Measurements from ENCODE around the gene FNDC3B. TPM values are rescaled to one million over a fixed set of nuclear protein-coding genes. Genes with fewer than 3 reads are reported as not detected.
A peak's percentile ranks its signal among the peaks of the same experiment; 100 is the strongest.

Gene FNDC3B
- total RNA-seq, 2 donors from 2014 or later: 57.6 to 69.3 TPM

DNA sequence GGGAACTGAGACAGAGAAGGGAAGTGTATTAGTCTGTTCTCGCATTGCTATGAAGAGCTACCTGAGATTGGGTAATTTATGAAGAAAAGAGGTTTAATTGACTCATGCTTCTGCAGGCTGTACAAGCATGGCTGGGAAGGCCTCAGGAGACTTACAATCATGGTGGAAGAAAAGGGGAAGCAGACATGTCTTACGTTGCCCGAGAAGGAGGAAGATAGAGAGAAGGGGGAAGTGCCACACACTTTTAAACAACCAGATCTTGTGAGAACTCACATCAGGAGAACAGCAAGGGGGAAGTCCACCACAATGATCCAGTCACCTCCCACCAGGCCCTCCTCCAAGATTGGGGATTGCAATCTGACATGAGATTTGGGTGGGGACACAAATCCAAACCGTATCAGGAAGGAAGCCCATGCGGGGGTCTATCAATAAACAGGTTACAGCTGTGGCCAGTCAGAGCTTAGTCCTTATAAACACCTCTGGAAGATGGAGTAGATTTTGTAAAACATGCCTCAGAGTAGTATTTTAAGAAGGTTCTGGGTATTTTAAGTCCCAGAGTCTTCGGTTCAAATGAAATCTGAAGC, 254.9 kb downstream of the FNDC3B start:
- TF ChIP-seq, protein P1, sequence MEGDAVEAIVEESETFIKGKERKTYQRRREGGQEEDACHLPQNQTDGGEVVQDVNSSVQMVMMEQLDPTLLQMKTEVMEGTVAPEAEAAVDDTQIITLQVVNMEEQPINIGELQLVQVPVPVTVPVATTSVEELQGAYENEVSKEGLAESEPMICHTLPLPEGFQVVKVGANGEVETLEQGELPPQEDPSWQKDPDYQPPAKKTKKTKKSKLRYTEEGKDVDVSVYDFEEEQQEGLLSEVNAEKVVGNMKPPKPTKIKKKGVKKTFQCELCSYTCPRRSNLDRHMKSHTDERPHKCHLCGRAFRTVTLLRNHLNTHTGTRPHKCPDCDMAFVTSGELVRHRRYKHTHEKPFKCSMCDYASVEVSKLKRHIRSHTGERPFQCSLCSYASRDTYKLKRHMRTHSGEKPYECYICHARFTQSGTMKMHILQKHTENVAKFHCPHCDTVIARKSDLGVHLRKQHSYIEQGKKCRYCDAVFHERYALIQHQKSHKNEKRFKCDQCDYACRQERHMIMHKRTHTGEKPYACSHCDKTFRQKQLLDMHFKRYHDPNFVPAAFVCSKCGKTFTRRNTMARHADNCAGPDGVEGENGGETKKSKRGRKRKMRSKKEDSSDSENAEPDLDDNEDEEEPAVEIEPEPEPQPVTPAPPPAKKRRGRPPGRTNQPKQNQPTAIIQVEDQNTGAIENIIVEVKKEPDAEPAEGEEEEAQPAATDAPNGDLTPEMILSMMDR (IDR thresholded peaks at IDR 0.05): no peak
- Histone ChIP-seq H3K27ac (peak overlapping the region in 1 of 2 donors; percentile 82), H3K9me3 (no peaks in the 10 kb centered on the region), H3K4me1 (peaks cover 0 to 50% of the 10 kb centered on the region in 2 donors), H3K36me3 (peaks cover 20% of the 10 kb centered on the region), H3K4me3 (no peak overlapping the region), H3K27me3 (no peaks in the 10 kb centered on the region)
- no peak for DNase-seq (ENCODE audit: low spot score)

DNA sequence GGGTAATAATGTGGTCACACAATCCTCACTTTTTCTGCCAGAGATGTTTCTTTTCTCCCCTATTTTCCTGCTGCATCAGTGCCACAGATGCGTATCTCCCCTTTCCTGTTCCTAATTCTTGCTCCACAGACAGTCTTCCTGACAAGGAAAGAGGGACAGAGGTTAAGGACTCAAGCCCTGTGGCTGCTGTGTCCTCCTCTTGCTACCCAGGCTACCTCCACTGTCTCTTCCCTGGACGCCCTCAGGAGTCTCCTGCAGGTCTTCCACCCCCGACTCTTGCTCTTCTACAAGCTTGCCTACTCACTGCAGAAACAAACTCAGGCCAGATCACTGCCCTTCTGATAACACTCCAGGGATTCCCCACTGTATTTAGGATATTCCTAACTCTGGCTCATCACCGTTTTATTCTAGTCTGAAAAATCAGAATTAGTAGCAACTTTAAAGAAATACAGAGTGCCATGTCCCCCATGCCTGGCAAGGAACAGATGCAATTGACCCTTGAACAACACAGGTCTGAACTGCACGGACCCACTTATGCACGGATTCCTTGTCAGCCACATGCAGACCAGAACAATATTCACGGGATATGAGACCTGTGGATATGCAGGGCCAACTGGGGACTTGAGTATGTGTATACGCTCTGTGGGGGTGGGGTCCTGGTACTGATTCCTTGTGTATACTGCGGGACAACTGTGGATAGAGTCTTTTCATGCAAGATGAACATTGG, 257.0 kb downstream of the FNDC3B start:
- TF ChIP-seq, protein P1 (IDR thresholded peaks at IDR 0.05): no peak
- Histone ChIP-seq H3K4me3 (no peak overlapping the region), H3K27me3 (no peaks in the 10 kb centered on the region), H3K27ac (no peak overlapping the region), H3K4me1 (peaks cover under 1 to 30% of the 10 kb centered on the region in 2 donors), H3K36me3 (peaks cover 36% of the 10 kb centered on the region), H3K9me3 (no peaks in the 10 kb centered on the region)
- DNase-seq (ENCODE audit: low spot score): no peak

DNA sequence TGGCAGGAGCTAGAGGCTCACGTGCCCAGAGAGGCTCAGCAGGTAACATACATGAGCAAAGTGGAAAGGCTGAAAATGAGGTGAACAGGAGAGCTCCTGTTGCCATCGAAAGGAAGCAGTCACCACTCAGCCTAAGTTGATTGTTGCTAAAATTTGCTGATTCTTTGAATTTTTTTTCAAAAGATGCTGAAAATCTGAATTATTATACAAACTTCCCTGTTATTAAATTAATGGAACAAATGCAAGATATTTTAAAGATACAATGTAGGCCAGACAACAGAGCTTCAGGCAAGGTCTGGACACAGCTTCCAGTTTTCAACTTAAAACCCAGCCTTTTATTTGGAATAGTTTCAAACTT, 257.6 kb downstream of the FNDC3B start:
- no peak overlapping the region for H3K4me3 ChIP-seq
- DNase-seq (ENCODE audit: low spot score): no peak
- peaks cover 36% of the 10 kb centered on the region for H3K36me3 ChIP-seq
- no peaks in the 10 kb centered on the region for H3K27me3 ChIP-seq
- TF ChIP-seq, protein P1 (IDR thresholded peaks at IDR 0.05): no peak
- no peaks in the 10 kb centered on the region for H3K9me3 ChIP-seq
- peaks cover 4 to 30% of the 10 kb centered on the region in 2 donors for H3K4me1 ChIP-seq
- H3K27ac ChIP-seq: no peak overlapping the region

DNA sequence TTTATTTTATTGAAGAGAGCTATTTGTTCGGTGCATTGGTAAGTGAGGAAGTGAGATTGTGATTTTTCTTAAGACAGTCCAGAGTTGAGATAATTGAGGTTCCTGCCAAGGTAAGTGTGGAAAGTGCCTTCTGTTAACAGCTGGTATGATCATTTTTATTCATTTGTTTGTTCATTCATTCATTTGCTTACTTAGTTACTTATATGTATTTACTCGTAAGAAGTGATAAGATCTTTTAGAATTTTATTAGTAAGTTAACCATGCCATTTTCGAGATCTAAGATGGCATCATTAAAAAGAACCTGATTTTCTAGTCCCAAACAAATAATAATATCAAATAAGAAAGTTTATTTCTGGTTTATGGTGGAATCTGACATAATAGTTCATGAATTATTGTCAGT, 258.9 kb downstream of the FNDC3B start:
- TF ChIP-seq, protein P1 (IDR thresholded peaks at IDR 0.05): no peak
- no peak overlapping the region for H3K27ac ChIP-seq

DNA sequence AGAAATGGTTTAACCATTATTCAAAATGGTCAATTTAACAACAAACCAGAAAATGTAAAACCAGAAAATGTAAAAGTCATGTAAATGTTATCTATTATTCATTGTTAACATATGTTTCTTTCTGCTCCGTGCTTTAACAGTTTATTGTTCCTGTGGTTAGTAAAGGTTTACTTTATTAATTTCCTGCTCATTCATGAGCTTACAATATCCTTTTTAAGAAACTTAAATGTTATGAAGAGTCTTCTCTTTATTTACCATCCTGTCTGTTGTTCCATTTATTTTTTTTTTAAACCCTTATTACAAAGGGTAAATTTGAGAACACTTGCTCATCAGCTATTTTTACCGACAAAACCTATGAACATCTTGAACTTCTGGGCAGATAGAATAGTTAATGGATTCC, 260.8 kb downstream of the FNDC3B start:
- H3K4me3 ChIP-seq: no peak overlapping the region
- H3K27ac ChIP-seq: no peak overlapping the region
- H3K36me3 ChIP-seq: peaks cover 42% of the 10 kb centered on the region
- peaks cover 4 to 18% of the 10 kb centered on the region in 2 donors for H3K4me1 ChIP-seq
- H3K9me3 ChIP-seq: no peaks in the 10 kb centered on the region
- TF ChIP-seq, protein P1 (IDR thresholded peaks at IDR 0.05): no peak
- no peaks in the 10 kb centered on the region for H3K27me3 ChIP-seq
- no peak for DNase-seq (ENCODE audit: low spot score)

More for the DNA sequence above, 258.9 kb downstream of the FNDC3B start:
- no peak overlapping the region for H3K4me3 ChIP-seq
- H3K27me3 ChIP-seq: no peaks in the 10 kb centered on the region
- DNase-seq (ENCODE audit: low spot score): no peak
- peaks cover 36% of the 10 kb centered on the region for H3K36me3 ChIP-seq
- H3K9me3 ChIP-seq: no peaks in the 10 kb centered on the region
- peaks cover 4 to 23% of the 10 kb centered on the region in 2 donors for H3K4me1 ChIP-seq

All from right atrium auricular region (tissue), 2 donors.